ENCODE measurements around the gene DOK5.

The DOK5 gene

GRCh38 chr20:54688476-54688875 is 213.1 kb downstream of the DOK5 start:
- DNase-seq (ENCODE audit: low spot score): no peak
- TF ChIP-seq CTCF (conservative IDR thresholded peaks at IDR 0.05; ENCODE audit: low read depth): no peak
- H3K27ac ChIP-seq: no peak overlapping the region
- ChIA-PET CTCF (interaction anchor here (0.9 kb wide), 1 partner anchor 41 kb away, joined by 3 read pairs; no protein-coding TSS in a partner anchor), POLR2A (ENCODE audit: low non-redundant PET) (no interaction called here)

GRCh38 chr20:54690323-54690722 is 214.9 kb downstream of the DOK5 start:
- TF ChIP-seq CTCF (conservative IDR thresholded peaks at IDR 0.05; ENCODE audit: low read depth): no peak
- CTCF ChIA-PET: no interaction called here
- no peak overlapping the region for H3K27ac ChIP-seq
- POLR2A ChIA-PET (ENCODE audit: low non-redundant PET): no interaction called here
- DNase-seq (ENCODE audit: low spot score): no peak

GRCh38 chr20:54691327-54691726 is 215.9 kb downstream of the DOK5 start:
- CTCF ChIA-PET: no interaction called here
- no peak for TF ChIP-seq CTCF (conservative IDR thresholded peaks at IDR 0.05; ENCODE audit: low read depth)

GRCh38 chr20:54692168-54692887 is 216.9 kb downstream of the DOK5 start:
- POLR2A ChIA-PET (ENCODE audit: low non-redundant PET): no interaction called here
- DNase-seq (ENCODE audit: low spot score): no peak
- TF ChIP-seq CTCF (conservative IDR thresholded peaks at IDR 0.05; ENCODE audit: low read depth): no peak
- H3K27ac ChIP-seq: no peak overlapping the region
- CTCF ChIA-PET: interaction anchor here (0.5 to 1.7 kb wide), 2 partner anchors 12 to 39 kb away, joined by 4 to 5 read pairs; no protein-coding TSS in a partner anchor

More at GRCh38 chr20:54691327-54691726, 215.9 kb downstream of the DOK5 start:
- DNase-seq (ENCODE audit: low spot score): no peak
- POLR2A ChIA-PET (ENCODE audit: low non-redundant PET): no interaction called here
- no peak overlapping the region for H3K27ac ChIP-seq

GRCh38 chr20:54694516-54694915 is 219.1 kb downstream of the DOK5 start:
- H3K27ac ChIP-seq: no peak overlapping the region
- POLR2A ChIA-PET (ENCODE audit: low non-redundant PET): no interaction called here
- no peak for DNase-seq (ENCODE audit: low spot score)
- TF ChIP-seq CTCF (conservative IDR thresholded peaks at IDR 0.05; ENCODE audit: low read depth): no peak
- CTCF ChIA-PET: no interaction called here

GRCh38 chr20:54698373-54698772 is 223.0 kb downstream of the DOK5 start:
- no peak for TF ChIP-seq CTCF (conservative IDR thresholded peaks at IDR 0.05; ENCODE audit: low read depth)
- no peak overlapping the region for H3K27ac ChIP-seq
- POLR2A ChIA-PET (ENCODE audit: low non-redundant PET): no interaction called here
- CTCF ChIA-PET: interaction anchor here (0.7 kb wide), 1 partner anchor 1518 kb away, joined by 3 read pairs; no protein-coding TSS in a partner anchor
- no peak for DNase-seq (ENCODE audit: low spot score)
